OCI-LY3 (cell line): Measurements from ENCODE around the gene WHRN.

ENCODE experiments used
- H2AFZ ChIP-seq: fragments of 200-600, 300-600 bp; shearing (Covaris generic); 2 replicates; pipeline ENCODE4 v1.6.0; 2014; ENCODE audit warnings: antibody characterized with exemption, low read depth, low read length
- H3K27ac ChIP-seq: fragments of 200-600, 300-600 bp; sonication (generic); 2 replicates; pipeline ENCODE4 v1.5.1; 2014; ENCODE audit warnings: mild to moderate bottlenecking, low read length, moderate library complexity, mixed read lengths
- H3K27me3 ChIP-seq: fragments of 200-600, 300-600 bp; sonication (generic); 2 replicates; pipeline ENCODE4 v1.6.1; 2014; ENCODE audit warnings: low read depth, low read length, mixed read lengths
- H3K36me3 ChIP-seq: fragments of 200-600, 300-600 bp; sonication (generic); replicated peaks from 2 replicates; pipeline ENCODE3; 2014; ENCODE audit warnings: low read depth, low read length, mixed read lengths
- H3K4me1 ChIP-seq: fragments of 300-600, 200-600 bp; sonication (generic); 2 replicates; pipeline ENCODE4 v1.6.1; 2014; ENCODE audit warnings: low read length, mixed read lengths
- H3K4me2 ChIP-seq: fragments of 200-600, 300-600 bp; sonication (generic); 2 replicates; pipeline ENCODE4 v1.6.1; 2014; ENCODE audit warnings: low read length, mixed read lengths
- H3K4me3 ChIP-seq: fragments of 300-600, 200-600 bp; sonication (generic); 2 replicates; pipeline ENCODE4 v1.5.1; 2014; ENCODE audit warnings: antibody characterized with exemption, mild to moderate bottlenecking, low read length, moderate library complexity
- H3K79me2 ChIP-seq: fragments of 300-600, 200-600 bp; shearing (Covaris generic); 2 replicates; pipeline ENCODE4 v1.6.1; 2014; ENCODE audit warnings: mild to moderate bottlenecking, low read length, mixed read lengths
- H3K9ac ChIP-seq: fragments of 300-600, 200-600 bp; shearing (Covaris generic); 2 replicates; pipeline ENCODE4 v1.6.0; 2014; ENCODE audit warnings: mild to moderate bottlenecking, low read length, moderate library complexity
- H3K9me3 ChIP-seq: fragments of 200-600, 300-600 bp; shearing (Covaris generic); 2 replicates; pipeline ENCODE4 v1.6.1; 2014; ENCODE audit warnings: low read length, mixed read lengths; ENCODE audit not compliant: insufficient read depth
- H4K20me1 ChIP-seq: fragments of 200-600, 300-600 bp; sonication (generic); 2 replicates; pipeline ENCODE4 v1.6.1; 2016; ENCODE audit warnings: low read length, mixed read lengths; ENCODE audit not compliant: insufficient read depth
- EZH2phosphoT487 ChIP-seq: fragments of 200-600 bp; shearing (Covaris generic); IDR thresholded peaks from 2 replicates; pipeline ENCODE4 v1.6.1; 2018; ENCODE audit warnings: antibody characterized with exemption, mixed run types, low read depth
- TF ChIP-seq, protein P1 (sequence below): fragments of 200-600, 300-600 bp; sonication (generic); IDR thresholded peaks from 2 replicates; pipeline ENCODE4 v1.5.1; 2014; ENCODE audit warnings: antibody characterized with exemption, low read length, low read depth

The WHRN gene

DNA sequence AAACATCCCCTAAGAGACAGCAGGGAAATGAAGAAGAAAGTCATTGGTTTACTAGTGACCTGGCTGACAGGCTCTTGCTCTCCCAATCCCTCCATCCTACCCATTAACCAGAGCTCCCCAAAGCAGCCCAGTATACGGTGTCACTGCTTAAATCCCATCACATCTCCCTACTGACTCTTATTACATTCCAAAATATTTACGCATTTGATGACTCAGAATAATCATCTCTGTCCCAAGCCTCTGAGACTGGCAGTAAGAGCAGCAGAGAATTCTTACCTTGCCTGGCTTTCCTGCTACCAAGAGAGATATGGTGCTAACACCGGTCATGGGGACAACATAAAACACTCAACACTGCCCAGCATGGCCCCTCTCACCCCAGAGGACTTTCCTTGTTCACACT is 20.2 kb upstream of the WHRN start:
- Histone ChIP-seq H3K9ac (no peak overlapping the region), H3K27me3 (peaks cover 61% of the 10 kb centered on the region), H3K27ac (no peak overlapping the region), H3K4me2 (no peak overlapping the region), H2AFZ (no peak overlapping the region), H3K4me3 (no peak overlapping the region), H3K9me3 (no peaks in the 10 kb centered on the region), H3K79me2 (no peaks in the 10 kb centered on the region), H3K4me1 (no peaks in the 10 kb centered on the region), H4K20me1 (no peaks in the 10 kb centered on the region), H3K36me3 (no peaks in the 10 kb centered on the region)
- TF ChIP-seq, protein P1, sequence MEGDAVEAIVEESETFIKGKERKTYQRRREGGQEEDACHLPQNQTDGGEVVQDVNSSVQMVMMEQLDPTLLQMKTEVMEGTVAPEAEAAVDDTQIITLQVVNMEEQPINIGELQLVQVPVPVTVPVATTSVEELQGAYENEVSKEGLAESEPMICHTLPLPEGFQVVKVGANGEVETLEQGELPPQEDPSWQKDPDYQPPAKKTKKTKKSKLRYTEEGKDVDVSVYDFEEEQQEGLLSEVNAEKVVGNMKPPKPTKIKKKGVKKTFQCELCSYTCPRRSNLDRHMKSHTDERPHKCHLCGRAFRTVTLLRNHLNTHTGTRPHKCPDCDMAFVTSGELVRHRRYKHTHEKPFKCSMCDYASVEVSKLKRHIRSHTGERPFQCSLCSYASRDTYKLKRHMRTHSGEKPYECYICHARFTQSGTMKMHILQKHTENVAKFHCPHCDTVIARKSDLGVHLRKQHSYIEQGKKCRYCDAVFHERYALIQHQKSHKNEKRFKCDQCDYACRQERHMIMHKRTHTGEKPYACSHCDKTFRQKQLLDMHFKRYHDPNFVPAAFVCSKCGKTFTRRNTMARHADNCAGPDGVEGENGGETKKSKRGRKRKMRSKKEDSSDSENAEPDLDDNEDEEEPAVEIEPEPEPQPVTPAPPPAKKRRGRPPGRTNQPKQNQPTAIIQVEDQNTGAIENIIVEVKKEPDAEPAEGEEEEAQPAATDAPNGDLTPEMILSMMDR = no peak
- no peak for TF ChIP-seq EZH2phosphoT487

DNA sequence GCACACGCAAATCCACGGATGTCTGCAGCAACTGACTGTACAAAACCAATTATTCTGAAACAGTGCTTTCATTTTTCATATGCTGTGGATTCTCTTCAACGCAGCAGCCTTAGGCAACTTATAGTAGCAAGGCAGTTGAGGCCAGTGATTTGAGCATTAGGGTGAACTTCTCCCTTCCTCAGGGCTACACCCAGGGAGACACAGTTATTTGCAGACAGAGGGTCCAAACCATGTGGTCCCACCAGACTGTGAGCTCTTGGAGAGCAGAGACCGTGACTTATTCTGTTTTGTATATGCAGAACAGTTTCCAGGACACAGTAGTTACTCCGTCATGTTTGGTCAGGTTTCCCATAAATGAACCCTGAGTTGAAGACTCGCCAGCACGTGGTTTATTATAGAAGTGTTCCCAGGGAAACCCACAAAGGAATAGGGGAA is 19.0 kb upstream of the WHRN start:
- H4K20me1 ChIP-seq = no peaks in the 10 kb centered on the region
- H3K79me2 ChIP-seq = no peaks in the 10 kb centered on the region
- TF ChIP-seq EZH2phosphoT487 = no peak
- TF ChIP-seq, protein P1 = no peak
- no peak overlapping the region for H3K4me2 ChIP-seq
- peaks cover 67% of the 10 kb centered on the region for H3K27me3 ChIP-seq
- no peaks in the 10 kb centered on the region for H3K36me3 ChIP-seq
- H3K4me3 ChIP-seq = no peak overlapping the region
- H3K9me3 ChIP-seq = no peaks in the 10 kb centered on the region
- H2AFZ ChIP-seq = no peak overlapping the region
- H3K4me1 ChIP-seq = no peaks in the 10 kb centered on the region
- H3K9ac ChIP-seq = no peak overlapping the region
- no peak overlapping the region for H3K27ac ChIP-seq

DNA sequence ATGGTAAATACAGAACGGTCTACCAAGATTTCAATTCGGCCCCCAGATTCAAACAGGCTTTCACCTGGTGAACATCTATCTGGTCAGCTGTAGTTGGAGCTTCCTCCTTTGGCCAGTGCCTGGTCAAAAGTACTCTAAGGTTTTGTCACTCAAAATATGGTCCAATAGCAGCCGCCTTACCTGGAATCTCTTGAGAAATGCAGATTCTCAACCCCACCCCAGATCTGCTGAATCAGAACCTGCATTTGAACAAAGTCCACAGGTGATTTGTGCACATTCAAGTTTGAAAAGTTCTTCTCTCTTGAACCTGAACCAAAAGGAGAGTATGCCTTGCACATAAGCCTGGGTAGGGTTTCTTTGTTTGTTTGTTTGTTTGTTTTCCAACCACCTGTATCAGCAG is 17.6 kb upstream of the WHRN start:
- Histone ChIP-seq H3K79me2 (no peaks in the 10 kb centered on the region), H2AFZ (no peak overlapping the region)

DNA sequence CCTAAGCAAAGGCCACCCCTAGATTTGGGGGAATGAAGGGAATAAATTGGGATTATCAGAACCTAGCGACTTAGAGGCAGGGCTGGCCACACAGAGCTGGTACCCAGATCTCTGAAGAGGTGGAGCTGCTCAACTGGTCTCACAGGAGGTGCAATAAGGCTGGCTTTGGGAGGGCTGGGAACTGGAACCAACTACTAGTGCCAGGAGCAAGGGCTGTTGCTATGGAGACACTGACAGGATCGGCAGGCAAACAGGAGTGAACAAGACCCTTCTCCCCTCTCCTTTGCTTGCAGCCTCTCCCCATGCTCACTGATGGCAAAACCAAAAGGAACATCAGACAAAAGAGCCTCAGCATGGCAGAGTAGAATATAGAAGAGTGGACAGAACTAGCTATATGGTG is 17.0 kb upstream of the WHRN start:
- Histone ChIP-seq H3K79me2 (no peaks in the 10 kb centered on the region), H3K36me3 (no peaks in the 10 kb centered on the region), H3K9ac (no peak overlapping the region), H3K9me3 (no peaks in the 10 kb centered on the region), H3K27me3 (peaks cover 67% of the 10 kb centered on the region), H2AFZ (no peak overlapping the region), H3K4me2 (no peak overlapping the region), H3K4me1 (0 out of 2 replicates have a peak, but pooled peaks cover 2% of the 10 kb centered on the region), H3K27ac (no peak overlapping the region), H3K4me3 (no peak overlapping the region), H4K20me1 (no peaks in the 10 kb centered on the region)
- TF ChIP-seq EZH2phosphoT487 = no peak
- TF ChIP-seq, protein P1 = no peak

More for the DNA sequence above, 17.6 kb upstream of the WHRN start:
- Histone ChIP-seq H3K9me3 (no peaks in the 10 kb centered on the region), H3K4me1 (0 out of 2 replicates have a peak, but pooled peaks cover 2% of the 10 kb centered on the region), H4K20me1 (no peaks in the 10 kb centered on the region), H3K4me3 (no peak overlapping the region), H3K27ac (no peak overlapping the region), H3K27me3 (peaks cover 67% of the 10 kb centered on the region), H3K9ac (no peak overlapping the region), H3K36me3 (no peaks in the 10 kb centered on the region), H3K4me2 (no peak overlapping the region)
- no peak for TF ChIP-seq EZH2phosphoT487

DNA sequence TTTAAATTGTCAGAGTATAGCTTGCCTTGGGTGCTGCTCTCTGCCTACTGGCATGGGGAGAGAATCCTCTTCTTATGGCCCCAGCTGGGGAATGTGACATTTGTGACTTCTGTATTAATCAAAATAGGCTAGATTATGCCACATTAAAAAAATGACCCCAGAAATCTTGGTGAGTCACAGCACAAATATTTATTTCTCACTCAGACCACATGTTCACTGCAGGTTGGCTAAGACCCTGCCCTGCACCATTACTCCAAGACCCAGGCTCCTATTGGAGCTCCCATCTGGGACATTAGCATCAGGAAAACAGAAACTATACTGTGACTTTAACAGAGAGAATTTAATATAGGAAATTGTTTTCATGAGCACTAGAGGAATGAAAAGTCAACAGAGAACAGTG is 16.6 kb upstream of the WHRN start:
- Histone ChIP-seq H3K4me2 (no peak overlapping the region), H3K4me1 (0 out of 2 replicates have a peak, but pooled peaks cover 2% of the 10 kb centered on the region), H2AFZ (no peak overlapping the region), H3K36me3 (no peaks in the 10 kb centered on the region), H3K9me3 (no peaks in the 10 kb centered on the region), H4K20me1 (no peaks in the 10 kb centered on the region), H3K27ac (no peak overlapping the region), H3K4me3 (no peak overlapping the region), H3K9ac (no peak overlapping the region), H3K27me3 (peaks cover 63% of the 10 kb centered on the region), H3K79me2 (no peaks in the 10 kb centered on the region)
- TF ChIP-seq, protein P1 = no peak
- TF ChIP-seq EZH2phosphoT487 = no peak
